Measurements from ENCODE around the gene NFKB2. TPM values are rescaled to one million over a fixed set of nuclear protein-coding genes. Genes with fewer than 3 reads are reported as not detected.

The NFKB2 gene
- total RNA-seq, 1 donor from 2014 or later, result 19.8 TPM

- peak; percentile 61 for DNase-seq
These were observed 27.1 kb downstream of the NFKB2 start for GRCh38 chr10:102422545-102423129.

- DNase-seq, result no peak
These were observed 28.0 kb downstream of the NFKB2 start for GRCh38 chr10:102423372-102423968.

- no peak for DNase-seq
These were observed 28.6 kb downstream of the NFKB2 start for GRCh38 chr10:102424145-102424544.

DNA sequence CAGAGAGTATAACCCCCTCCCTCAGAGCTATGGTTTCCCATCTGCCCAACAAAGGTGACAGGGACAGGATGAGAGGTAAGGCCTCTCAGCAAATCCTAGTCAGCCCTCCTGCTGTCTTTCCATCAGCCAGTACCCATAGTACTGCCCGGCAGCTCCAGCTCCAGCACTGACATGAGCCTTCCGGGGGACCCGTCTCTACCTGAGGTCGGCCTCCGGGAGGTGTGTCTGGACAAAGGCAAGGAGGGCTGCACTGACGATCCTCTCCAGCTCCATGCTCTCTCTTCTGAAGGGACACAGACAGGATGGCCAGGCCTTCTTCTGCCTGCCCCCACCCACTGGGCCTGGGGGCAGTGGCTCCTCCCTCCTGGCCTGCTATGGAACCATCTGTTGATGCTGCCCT lies 29.4 kb downstream of the NFKB2 start:
- DNase-seq, result no peak

DNA sequence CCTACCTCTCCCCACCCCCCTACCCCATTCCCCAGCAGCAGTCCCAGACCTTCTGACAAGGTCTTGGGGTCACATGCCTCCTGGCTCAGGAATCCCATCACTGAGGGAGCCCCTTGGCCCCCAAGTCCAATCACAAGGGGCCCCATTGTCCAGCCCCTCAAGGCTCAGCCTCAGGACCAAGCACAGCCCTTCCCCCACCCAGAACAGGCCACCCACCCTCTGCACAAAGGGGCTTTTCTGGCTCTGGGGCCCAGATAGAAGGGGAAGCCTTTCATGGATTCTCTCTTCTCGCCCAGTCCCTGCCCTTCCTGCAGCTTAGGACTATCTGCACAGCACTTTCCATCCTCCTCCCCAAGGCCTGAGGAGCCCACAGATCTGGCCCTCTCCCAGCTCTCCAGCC lies 29.9 kb downstream of the NFKB2 start:
- DNase-seq, result no peak

DNA sequence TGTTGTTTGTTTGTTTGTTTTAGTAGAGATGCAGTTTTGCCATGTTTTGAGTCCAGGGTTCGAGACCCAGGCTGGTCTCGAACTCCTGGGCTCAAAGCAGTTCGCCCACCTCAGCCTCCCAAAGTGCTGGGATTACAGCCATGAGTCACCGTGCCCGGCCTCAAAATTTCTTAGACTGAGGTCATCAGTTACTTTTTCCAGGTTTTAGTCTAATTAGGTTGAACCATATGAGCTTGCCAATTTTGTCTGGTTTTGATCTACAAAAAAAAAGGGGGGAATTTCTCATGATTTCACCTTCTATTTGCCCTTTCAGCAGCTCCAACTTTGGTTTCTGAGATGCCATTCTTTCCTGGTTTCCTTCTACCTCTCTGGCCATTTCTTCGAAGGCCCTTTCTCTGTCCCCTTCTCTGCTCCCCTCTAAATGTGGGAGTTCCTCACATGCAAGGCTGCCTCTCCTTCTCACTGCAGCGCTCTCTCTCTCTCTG lies 31.3 kb downstream of the NFKB2 start:
- DNase-seq, result no peak

GRCh38 chr10:102429468-102429867 lies 34.0 kb downstream of the NFKB2 start:
- DNase-seq, result no peak

DNA sequence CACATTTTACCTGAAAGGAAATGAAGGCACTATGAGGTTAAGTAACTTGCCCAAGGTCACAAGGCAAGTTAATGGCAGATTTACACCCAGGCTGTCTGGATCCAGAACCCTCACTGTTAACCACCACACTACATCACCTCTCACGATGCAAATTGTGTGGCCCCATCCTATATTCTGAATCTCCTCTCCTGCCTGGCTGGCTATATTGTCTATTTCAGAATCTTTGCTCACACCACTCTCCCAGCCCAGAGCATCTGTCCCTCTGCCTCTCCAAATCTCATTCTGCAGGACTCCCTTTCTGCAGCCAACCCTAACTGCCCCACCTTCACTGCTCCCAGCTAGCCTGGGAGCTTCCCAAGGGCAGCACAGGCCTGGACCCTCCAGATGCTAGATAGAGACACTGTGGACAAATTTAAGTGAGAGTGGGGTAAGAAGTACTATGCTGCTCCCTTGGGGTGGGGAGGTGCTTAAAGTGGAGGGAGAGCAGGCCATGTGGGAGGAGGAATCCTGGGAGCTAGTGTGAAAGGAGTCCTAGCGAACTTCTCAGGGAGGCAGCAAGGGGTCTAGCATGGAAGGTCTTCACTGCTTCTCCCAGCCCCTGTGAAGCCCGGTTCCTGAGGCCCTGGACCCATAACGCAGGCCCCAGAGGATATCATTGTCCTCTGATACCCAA lies 36.1 kb downstream of the NFKB2 start:
- no peak for DNase-seq

DNA sequence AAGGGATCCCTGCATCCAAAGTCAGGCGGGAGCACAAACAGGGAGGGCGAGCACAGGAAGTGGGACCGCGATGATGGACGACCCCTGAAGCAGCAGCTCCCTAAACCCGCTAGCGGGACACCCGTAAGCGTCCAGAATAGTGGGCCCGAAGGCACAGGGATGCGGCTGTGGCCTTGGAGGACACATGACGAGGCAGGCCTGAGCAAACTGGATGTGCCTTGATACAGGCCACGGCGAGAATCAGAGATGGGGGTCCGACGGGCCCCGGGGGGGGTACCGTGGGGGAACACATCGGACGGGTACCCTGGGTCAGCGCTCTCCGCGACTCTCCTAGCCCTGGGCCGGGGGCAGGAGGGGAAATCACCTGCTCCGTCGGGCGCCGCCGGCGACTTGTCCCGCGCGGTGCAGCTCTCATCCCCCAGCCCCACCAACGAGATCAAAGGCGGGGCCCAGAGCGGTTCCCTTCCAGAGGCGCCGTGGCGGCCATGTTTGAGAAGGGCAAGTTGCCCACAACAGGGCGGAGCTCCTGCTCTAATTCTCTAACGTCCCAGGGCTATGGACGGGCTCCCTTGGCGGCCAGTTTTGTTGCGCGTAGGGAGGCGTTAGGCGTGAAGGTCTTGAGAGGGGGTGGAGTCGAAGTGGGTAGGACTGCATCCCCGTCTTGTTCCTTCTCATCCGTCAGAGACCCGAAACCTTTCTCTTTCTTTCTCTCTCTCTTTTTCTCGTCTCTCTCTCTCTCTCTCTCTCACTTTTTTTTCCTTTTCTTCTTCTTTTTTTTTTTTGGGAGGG lies 36.9 kb downstream of the NFKB2 start, which contains the start of gene CUEDC2:
CUEDC2 (minus strand) TSS at position 413 of the 789 bp plus-strand sequence. CDS start 7,386 bp downstream, outside the sequence.
- peak; percentile 99 for DNase-seq

GRCh38 chr10:102433619-102434046 lies 38.1 kb downstream of the NFKB2 start:
- no peak for DNase-seq

DNA sequence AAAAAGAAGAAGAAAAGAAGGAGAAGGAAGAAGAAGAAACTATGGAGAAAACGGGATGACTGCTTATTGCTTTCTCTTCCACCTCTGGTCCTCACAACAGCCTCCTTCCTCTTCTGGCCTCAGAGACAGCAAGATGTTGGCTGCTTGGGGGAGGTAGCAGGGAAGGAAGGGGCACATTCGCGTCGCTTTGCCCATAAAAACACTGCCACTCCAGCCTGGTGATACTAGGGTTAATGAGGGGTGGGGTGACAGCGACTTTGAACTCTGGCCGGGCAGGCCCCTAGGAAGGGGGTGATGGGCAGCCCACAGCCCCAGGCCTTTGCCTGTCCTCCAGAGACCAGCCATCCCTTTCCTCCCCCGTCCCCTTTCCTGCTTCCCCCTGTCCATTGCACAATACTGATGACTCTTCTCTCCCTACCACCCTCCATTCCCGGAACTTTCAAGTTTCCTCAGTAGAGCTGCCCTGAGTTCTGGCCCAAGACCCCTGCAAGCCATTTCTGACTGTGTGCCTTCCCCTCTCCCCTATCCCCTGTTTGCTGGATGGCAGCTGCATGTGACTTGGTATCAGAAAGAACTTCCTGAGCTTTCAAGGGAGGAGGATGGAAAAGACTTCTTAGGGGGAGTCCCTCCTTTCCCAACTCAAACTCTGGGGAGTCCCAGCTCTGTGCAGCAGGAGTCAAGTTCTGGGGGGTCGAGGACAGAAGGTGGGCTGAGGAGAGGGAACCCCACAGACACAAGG lies 39.1 kb downstream of the NFKB2 start:
- DNase-seq, result no peak

GRCh38 chr10:102435133-102435497 lies 39.6 kb downstream of the NFKB2 start:
- no peak for DNase-seq

DNA sequence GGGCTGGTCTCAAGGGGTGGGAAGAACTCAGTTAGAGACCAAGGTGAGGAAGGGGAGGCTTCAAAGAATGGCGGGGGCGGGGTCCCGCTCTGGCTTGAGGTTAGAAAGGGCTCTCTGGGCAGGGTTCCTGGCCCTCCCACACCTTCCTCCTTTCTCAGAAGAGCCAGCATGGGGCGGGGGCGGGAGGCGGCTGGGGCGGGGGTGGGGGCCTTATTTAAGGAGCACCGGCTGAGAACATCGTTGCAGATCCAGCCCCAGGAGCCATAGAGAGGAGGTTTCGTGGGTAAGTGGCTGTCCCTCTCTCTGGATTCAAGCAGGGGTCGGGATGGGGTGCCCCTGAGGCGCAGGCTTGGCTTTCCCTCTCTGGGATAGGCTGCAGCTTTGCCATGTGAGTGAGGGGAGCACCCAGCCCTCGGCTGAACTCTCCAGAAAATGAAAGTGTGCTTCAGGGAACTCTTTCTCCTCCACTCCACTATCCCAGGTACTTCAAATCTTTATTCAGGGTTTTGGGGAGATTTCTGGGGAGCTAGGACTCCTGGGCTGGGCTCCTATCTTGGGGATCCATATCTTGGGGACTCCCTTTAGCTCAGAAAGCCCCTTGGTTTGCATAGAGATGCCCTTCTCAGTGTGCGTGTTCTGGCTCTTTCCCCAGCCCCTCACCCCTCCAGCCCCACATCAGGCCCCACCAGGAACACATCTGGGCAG lies 40.2 kb downstream of the NFKB2 start:
- DNase-seq, result peak; percentile 26

DNA sequence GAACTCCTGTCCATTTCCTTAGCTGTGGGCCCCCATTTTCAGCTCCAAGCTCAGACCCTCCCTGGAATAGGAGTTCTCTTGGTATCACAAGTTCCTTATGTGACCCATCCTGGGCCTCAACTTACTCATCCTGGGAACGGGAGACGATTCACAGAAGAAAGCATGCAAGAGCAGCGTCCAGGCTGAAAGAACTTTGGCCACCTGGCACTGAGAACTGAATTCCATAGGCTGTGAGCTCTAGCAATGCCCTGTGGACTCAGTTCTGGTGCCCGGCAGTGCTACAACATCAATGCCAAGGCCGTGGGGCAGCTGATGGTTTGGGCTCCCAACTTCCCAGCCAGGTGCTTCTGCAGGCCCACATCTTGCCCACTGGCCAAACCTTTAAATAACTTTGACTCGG lies 40.8 kb downstream of the NFKB2 start:
- DNase-seq, result no peak

- DNase-seq, result no peak
These were observed 42.0 kb downstream of the NFKB2 start for GRCh38 chr10:102437515-102437914.

GRCh38 chr10:102438374-102438773 lies 42.9 kb downstream of the NFKB2 start:
- DNase-seq, result no peak

- no peak for DNase-seq
These were observed 49.3 kb downstream of the NFKB2 start for GRCh38 chr10:102444851-102445250.

DNA sequence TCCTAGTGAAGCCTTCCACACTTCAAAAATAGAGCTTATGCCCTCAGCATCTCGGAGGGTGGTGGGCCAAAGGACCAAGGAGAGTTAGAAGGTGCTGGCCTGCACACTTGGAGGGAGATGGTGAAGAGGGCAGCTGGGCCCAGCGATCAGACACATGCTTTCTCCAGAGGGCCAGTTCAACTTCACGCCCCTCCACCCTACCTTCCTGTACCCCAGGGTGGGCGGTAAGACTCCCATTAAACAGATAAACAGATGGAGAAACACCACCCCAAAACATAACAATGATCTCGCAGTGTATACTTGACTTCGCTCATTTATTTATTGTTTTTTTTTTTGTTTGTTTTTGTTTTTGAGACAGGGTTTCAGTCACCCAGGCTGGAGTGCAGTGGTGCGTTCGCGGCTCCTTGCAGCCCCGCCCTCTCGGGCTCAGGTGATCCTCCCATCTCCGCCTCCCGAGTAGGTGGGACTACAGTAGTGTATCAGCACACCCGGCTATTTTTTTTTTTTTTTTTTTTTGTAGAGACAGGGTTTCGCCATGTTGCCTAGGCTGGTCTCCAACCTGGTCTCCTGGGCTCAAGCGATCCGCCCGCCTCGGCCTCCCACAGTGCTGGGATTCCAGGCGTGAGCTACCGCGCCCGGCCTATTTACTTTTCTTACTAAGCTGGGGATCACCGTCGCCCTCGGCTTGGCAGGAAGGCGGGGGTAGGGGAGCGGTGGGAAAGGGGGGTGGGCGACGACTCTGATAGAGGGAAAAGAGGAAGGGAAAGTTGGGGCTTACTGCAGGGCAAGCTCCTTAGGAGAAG lies 54.0 kb downstream of the NFKB2 start:
- peak; percentile 69 for DNase-seq

DNA sequence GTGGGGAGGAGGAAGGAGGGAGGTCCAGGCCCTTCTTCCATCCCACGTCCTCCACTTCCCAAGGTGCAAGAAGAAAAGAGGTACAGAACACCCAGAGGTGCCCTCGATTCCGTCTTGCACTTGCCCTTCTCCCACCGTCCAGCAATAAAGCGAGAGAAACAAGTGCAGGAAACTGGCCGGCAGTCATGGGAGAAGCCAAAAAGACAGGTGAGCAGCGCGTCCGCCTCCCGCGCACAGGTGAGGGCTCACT lies 54.5 kb downstream of the NFKB2 start:
- DNase-seq, result no peak

DNA sequence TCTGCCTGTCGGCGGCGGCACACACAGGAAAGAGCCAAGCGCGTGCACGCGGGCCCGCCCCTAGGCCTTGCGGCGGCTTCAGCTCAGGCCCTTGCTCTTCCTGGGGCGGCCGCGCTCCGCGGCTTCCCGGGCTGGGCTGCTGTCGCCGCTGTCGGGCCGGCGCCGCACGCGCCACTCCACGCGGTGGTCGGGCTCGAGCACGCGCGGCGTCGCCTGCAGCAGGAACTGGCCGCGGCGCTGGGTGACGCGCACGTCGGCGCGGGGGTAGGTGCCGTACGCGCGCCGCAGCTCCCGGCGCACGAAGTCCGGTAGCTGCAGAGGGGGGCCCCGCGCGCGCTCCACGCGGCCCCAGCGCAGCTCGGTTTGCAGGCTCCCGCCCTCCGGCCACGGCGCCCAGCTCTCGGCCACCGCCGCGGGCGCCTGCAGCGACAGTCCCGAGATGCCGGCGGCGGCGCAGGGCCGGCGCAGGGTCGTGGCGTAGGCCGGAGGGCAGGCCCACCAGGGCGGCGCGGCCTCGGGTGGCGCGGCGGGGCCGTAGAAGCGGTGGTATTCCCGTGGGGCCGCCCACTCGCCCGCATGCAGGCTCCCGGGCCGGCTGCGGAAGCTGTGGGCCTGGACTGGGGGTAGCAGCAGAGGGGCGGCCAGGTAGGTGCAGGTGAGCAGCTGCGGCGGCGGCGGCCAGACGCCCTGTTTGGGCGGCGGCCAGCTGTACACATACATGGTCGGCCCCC lies 55.0 kb downstream of the NFKB2 start:
- peak; percentile 90 for DNase-seq
